ENCODE results near the gene WDR64.

The WDR64 gene

DNA sequence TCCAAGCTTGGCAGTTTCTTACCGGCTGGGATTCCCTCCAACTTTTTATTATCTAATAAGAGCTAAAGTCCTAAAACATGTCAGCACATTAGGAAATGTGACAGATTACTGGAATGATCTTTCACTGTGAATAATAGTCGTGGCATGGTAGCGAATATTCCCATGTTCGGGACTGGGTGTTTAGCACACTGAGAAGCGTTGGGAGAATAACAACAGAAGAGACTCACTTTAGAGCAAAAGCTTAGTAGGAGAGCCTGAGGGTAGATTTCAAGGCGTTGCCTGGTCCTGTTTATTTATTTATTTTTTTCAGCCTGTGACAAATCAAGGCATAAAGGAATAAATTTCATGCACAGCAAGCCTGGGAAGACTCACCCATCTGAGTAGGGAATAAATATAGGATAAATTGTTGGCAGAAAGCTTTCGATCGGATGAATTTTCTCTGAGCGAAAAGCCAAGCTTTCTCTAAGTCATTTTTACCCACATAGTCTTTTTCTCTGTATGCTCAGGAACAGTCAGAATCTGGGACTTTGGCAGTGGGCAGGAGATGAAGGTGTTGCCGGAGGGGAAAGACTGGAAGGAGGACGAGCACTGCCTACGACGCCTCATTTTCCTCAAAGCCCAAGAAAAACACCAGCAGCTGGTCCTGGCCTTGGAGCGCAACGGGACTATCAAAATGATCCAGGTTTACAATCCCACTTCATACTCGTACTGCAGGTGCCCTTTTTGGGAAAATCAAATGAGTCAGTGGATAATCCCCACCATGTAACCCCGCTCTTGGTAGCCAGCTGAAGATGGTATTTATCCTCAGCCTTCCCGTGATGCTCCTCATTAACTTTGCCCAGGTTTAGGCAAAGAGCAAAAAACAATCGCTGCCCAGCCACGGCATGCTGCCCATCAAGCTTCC lies 97.2 kb downstream of the WDR64 start:
- no peak for DNase-seq (ENCODE audit: low spot score in 2 of 2)
- no peaks in the 10 kb centered on the region for H3K4me1 Mint-ChIP-seq
- peaks cover 37% of the 10 kb centered on the region for H3K27me3 Mint-ChIP-seq
- no peak overlapping the region for H3K27ac Mint-ChIP-seq (ENCODE audit: low read depth)
- no peaks in the 10 kb centered on the region for H3K9me3 Mint-ChIP-seq
- H3K4me3 Mint-ChIP-seq = no peak overlapping the region
- no peaks in the 10 kb centered on the region for H3K36me3 Mint-ChIP-seq (ENCODE audit: insufficient read depth)
- no peak for ATAC-seq (replicated peaks; ENCODE audit: extremely low read depth, poor library complexity, severe bottlenecking)

DNA sequence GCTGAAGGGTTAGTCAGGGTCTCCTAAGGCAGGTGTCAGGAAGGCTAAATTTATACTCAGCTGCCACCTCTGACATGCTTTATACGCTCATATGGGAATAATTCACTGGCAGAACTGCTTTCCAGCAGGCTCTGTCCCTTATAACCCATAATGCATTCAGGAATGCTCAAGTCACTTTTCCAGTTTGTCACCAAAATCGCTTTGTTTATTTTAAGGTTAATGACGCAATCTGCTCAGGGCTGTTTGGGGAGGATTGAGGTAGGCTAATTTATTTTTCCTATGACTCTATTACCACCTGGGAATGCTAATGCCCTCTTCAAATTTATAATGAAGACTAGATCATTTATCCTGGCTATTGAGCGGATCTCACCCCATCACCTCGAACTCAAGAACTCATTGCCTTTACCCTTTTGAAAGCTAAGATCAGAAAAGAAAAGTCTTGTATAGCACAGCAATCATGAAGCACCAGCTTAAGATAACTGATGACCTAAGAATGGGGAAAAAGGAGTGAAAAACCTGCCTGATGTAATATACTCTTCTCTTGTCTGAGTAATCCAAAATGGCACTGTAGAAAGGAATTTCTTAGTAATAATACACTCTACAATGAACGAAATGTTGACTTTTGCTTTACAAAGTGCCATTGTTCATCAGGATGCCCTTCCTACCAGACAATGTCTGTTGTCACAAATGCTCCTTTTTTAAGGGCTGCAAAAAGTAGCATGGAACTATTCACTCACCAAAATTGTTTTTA lies 98.0 kb downstream of the WDR64 start:
- no peaks in the 10 kb centered on the region for H3K4me1 Mint-ChIP-seq
- no peak overlapping the region for H3K27ac Mint-ChIP-seq (ENCODE audit: low read depth)
- ATAC-seq (replicated peaks; ENCODE audit: extremely low read depth, poor library complexity, severe bottlenecking) (no peak), DNase-seq (ENCODE audit: low spot score in 2 of 2) (no peak)
- no peaks in the 10 kb centered on the region for H3K36me3 Mint-ChIP-seq (ENCODE audit: insufficient read depth)
- no peak overlapping the region for H3K4me3 Mint-ChIP-seq
- H3K27me3 Mint-ChIP-seq = peaks cover 37% of the 10 kb centered on the region
- H3K9me3 Mint-ChIP-seq = no peaks in the 10 kb centered on the region

DNA sequence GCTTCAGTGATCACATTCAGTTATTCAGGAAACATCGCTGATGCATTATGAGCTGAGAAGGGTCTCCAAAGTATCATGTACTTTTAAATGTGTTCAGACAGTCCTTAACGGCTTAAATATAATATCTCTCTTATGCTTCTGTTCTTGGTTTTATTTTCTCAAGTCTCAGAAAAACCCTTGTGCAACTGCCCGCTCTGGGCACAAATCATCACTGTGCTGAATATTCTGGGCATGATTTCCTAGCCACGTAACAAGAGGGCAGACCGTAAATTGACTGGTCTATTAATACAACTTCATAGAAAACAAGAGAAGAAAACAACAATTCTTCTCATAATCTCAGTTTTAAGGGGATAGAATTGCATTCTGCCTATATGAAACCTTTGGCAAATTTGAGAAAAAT lies 99.4 kb downstream of the WDR64 start:
- Mint-ChIP-seq H3K4me3 (no peak overlapping the region), H3K36me3 (ENCODE audit: insufficient read depth) (no peaks in the 10 kb centered on the region), H3K4me1 (no peaks in the 10 kb centered on the region), H3K9me3 (no peaks in the 10 kb centered on the region), H3K27me3 (peaks cover 28% of the 10 kb centered on the region), H3K27ac (ENCODE audit: low read depth) (no peak overlapping the region)
- ATAC-seq (replicated peaks; ENCODE audit: extremely low read depth, poor library complexity, severe bottlenecking) (no peak), DNase-seq (ENCODE audit: low spot score in 2 of 2) (no peak)

DNA sequence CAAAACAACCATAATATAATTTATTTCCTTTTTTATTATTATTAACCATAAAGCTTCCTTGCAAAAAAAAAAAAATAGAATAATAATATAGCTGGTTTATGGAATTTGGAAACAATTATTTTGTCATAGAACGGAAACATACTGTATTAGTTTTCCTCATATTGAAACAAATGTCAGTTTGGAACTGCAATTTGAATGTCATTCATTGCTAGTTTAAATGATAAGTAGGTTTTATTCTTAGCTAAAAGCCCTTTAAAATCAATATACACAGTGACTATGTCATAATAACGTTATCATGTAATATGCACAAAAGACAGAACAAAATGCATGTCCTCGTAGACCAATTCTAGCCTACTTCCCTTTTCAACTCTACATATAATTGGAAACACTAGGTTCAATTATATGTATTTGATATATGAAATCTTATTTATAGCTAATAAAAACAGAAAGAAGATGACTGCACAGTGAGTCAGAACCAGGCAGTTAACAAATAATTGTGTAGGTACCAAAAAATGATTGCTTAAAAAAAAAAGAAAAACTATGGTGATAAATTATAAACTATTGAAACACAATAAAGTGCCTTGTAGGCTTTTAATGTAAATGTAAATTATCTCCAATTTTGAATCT lies 110.7 kb downstream of the WDR64 start:
- no peak overlapping the region for H3K4me3 Mint-ChIP-seq

DNA sequence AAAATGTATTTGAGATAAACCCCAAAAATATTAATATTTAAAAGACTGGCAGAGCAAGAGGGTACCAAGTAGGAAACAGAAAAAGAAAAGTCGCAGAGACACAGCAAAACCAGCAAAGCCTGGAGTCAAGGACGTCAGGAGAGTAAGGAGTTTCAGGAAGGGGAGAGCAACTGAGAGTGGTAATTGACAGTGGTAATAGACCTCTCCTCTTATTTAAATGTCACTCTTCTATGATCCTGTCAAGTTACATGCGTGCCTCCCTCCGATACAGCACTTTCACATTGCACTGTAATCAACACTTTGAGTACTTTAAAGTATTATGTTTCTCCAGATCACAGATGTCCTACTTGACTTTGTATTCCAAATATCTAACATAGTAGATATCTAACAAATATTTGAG lies 113.3 kb downstream of the WDR64 start:
- no peak overlapping the region for H3K27ac Mint-ChIP-seq (ENCODE audit: low read depth)
- H3K36me3 Mint-ChIP-seq (ENCODE audit: insufficient read depth) = no peaks in the 10 kb centered on the region
- H3K27me3 Mint-ChIP-seq = peaks cover 28% of the 10 kb centered on the region
- H3K4me1 Mint-ChIP-seq = no peaks in the 10 kb centered on the region
- DNase-seq (ENCODE audit: low spot score in 2 of 2) (no peak), ATAC-seq (replicated peaks; ENCODE audit: extremely low read depth, poor library complexity, severe bottlenecking) (no peak)
- no peaks in the 10 kb centered on the region for H3K9me3 Mint-ChIP-seq
- H3K4me3 Mint-ChIP-seq = no peak overlapping the region

More for the DNA sequence above, 110.7 kb downstream of the WDR64 start:
- ATAC-seq (replicated peaks; ENCODE audit: extremely low read depth, poor library complexity, severe bottlenecking) (no peak), DNase-seq (ENCODE audit: low spot score in 2 of 2) (no peak)
- no peaks in the 10 kb centered on the region for H3K9me3 Mint-ChIP-seq
- H3K27me3 Mint-ChIP-seq = peaks cover 24% of the 10 kb centered on the region
- no peak overlapping the region for H3K27ac Mint-ChIP-seq (ENCODE audit: low read depth)
- H3K36me3 Mint-ChIP-seq (ENCODE audit: insufficient read depth) = no peaks in the 10 kb centered on the region
- H3K4me1 Mint-ChIP-seq = no peaks in the 10 kb centered on the region

DNA sequence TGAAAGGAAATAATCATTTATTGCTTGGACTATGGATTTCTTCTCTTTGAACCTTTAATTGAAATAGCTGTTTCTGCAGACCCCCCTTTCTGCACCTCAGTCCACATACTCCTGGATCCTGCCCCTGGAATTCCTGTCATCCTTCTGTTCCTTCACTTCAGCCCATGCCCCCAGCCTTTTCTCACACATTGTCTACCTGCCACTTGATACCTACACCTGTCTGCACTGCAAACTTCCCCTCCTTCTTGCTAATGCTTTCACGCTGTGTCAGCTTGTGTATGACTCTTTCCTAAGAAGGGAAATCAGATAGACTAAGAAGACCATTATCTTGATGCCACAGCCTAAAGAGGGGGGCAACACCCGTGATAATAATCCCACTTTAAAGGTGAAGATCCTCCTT lies 115.7 kb downstream of the WDR64 start:
- Mint-ChIP-seq H3K4me1 (no peaks in the 10 kb centered on the region), H3K4me3 (no peak overlapping the region), H3K27me3 (peaks cover 28% of the 10 kb centered on the region), H3K36me3 (ENCODE audit: insufficient read depth) (no peaks in the 10 kb centered on the region), H3K27ac (ENCODE audit: low read depth) (no peak overlapping the region), H3K9me3 (no peaks in the 10 kb centered on the region)
- DNase-seq (ENCODE audit: low spot score in 2 of 2) (no peak), ATAC-seq (replicated peaks; ENCODE audit: extremely low read depth, poor library complexity, severe bottlenecking) (no peak)

DNA sequence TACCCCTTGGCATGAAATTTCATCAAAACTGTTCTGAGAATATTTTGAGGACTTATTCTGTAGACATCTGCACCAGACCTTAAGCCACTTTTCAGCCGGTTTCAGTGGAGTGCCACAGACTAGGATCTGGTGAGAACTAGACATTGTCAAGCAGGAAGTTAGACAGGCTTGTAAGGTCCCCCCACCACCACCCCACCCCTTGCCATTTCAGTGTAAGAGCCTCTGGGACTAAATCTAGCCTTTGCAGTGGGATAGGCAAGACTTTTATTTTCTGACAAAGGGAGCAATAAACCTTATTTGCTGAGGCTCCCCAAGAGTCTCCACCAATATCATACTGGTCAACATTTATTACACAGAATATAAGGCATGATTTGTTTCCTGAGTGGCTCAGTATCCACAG lies 118.0 kb downstream of the WDR64 start:
- no peaks in the 10 kb centered on the region for H3K4me1 Mint-ChIP-seq
- H3K36me3 Mint-ChIP-seq (ENCODE audit: insufficient read depth) = no peaks in the 10 kb centered on the region
- DNase-seq (ENCODE audit: low spot score in 2 of 2) (no peak), ATAC-seq (replicated peaks; ENCODE audit: extremely low read depth, poor library complexity, severe bottlenecking) (peak; percentile 52)
- no peak overlapping the region for H3K27ac Mint-ChIP-seq (ENCODE audit: low read depth)
- H3K9me3 Mint-ChIP-seq = no peaks in the 10 kb centered on the region
- H3K27me3 Mint-ChIP-seq = peaks cover 28% of the 10 kb centered on the region
- no peak overlapping the region for H3K4me3 Mint-ChIP-seq

DNA sequence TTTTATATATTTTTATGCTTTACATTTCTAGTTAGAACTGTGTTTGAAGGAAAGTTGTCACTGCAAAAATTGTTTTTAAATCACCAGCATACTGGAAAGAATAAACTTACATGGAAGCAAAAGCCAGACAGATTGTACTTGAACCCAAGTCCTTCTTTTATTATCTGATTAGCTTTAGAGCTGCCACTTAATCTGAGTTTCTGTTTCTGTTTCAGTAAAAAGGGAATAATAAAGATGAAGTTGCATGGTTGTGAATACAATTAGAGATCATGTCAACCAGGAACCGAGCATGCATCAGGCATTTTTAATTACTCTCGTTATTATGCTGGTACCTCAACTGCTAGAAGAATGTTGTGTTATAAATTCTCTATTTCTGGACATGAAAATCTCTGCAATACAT lies 119.0 kb downstream of the WDR64 start:
- H3K4me3 Mint-ChIP-seq = no peak overlapping the region
- no peaks in the 10 kb centered on the region for H3K9me3 Mint-ChIP-seq
- no peak for ATAC-seq (replicated peaks; ENCODE audit: extremely low read depth, poor library complexity, severe bottlenecking)
- no peak overlapping the region for H3K27ac Mint-ChIP-seq (ENCODE audit: low read depth)
- no peak for DNase-seq (ENCODE audit: low spot score in 2 of 2)
- peaks cover 19% of the 10 kb centered on the region for H3K27me3 Mint-ChIP-seq
- H3K4me1 Mint-ChIP-seq = no peaks in the 10 kb centered on the region
- H3K36me3 Mint-ChIP-seq (ENCODE audit: insufficient read depth) = no peaks in the 10 kb centered on the region

DNA sequence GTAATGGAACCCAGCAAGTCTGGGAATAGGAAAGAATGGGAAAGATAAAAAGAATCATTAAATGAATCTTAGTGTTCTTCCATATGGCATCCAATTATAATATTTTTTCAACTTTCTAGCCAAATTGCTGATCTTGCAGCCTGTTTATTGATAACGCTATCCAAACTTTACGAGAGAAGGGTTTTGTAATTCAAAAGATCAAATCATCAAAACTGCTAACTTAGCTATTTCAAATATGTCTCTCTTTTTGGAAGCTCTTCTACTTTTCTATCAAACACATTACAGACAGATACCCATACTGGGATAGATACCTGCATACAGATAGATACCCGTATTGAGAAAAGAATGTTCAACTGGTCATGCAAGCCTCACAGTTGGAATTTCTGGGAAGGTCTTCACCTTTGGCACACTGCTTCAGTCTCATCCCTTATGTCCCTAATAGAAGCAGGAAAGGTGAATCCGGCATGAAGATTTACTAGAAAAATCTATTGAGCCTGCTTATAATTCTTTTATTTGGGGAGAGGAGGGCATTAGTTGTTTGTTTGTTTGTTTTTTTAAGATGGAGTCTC lies 120.9 kb downstream of the WDR64 start:
- H3K4me3 Mint-ChIP-seq = no peak overlapping the region
- no peak overlapping the region for H3K27ac Mint-ChIP-seq (ENCODE audit: low read depth)

DNA sequence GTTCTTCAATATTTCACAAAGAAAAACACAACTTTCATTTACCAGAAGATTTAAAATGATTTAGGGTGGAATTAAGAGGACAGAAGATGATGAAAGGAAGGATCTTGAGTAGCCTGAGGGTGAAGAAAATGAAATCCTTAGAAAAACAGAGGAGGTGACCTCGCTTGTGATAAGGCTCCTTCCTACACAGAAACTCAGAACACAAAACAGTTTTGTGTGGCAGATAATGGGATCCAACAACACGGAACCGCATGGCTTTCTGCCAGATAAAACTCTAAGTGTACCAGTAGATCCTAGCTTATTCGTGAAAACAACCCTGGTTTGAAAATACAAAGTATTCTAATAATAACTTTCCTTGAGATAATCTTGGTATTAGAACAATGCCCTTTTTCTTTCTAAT lies 121.9 kb downstream of the WDR64 start:
- Mint-ChIP-seq H3K27ac (ENCODE audit: low read depth) (no peak overlapping the region), H3K9me3 (no peaks in the 10 kb centered on the region), H3K36me3 (ENCODE audit: insufficient read depth) (no peaks in the 10 kb centered on the region), H3K27me3 (peaks cover 16% of the 10 kb centered on the region), H3K4me1 (no peaks in the 10 kb centered on the region), H3K4me3 (no peak overlapping the region)
- DNase-seq (ENCODE audit: low spot score in 2 of 2) (no peak), ATAC-seq (replicated peaks; ENCODE audit: extremely low read depth, poor library complexity, severe bottlenecking) (no peak)

More for the DNA sequence above, 120.9 kb downstream of the WDR64 start:
- DNase-seq (ENCODE audit: low spot score in 2 of 2) = no peak
- no peaks in the 10 kb centered on the region for H3K4me1 Mint-ChIP-seq
- no peaks in the 10 kb centered on the region for H3K9me3 Mint-ChIP-seq
- H3K27me3 Mint-ChIP-seq = peaks cover 8% of the 10 kb centered on the region
- no peaks in the 10 kb centered on the region for H3K36me3 Mint-ChIP-seq (ENCODE audit: insufficient read depth)
- ATAC-seq (replicated peaks; ENCODE audit: extremely low read depth, poor library complexity, severe bottlenecking) = no peak

DNA sequence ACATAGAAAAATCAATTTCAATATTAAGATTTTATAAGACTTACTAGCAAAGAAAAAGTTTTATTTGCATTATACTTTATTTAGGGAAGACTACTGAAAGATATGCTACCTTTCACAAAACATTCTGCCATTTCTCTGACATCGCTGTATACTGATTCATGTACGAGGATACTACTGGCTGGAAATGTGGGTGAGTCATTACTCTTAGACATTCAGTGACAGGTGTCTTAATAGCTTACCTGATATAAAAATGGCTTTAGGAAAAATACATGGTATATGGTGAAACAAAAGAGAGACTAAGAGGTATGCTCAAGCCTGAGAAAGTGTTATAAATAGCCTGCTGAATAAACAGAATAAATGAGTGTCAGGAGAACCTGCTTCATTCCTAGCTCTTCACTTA lies 122.9 kb downstream of the WDR64 start:
- Mint-ChIP-seq H3K4me3 (no peak overlapping the region), H3K27ac (ENCODE audit: low read depth) (no peak overlapping the region), H3K4me1 (no peaks in the 10 kb centered on the region), H3K9me3 (no peaks in the 10 kb centered on the region), H3K36me3 (ENCODE audit: insufficient read depth) (no peaks in the 10 kb centered on the region), H3K27me3 (peaks cover 26% of the 10 kb centered on the region)
- DNase-seq (ENCODE audit: low spot score in 2 of 2) = no peak
- no peak for ATAC-seq (replicated peaks; ENCODE audit: extremely low read depth, poor library complexity, severe bottlenecking)

DNA sequence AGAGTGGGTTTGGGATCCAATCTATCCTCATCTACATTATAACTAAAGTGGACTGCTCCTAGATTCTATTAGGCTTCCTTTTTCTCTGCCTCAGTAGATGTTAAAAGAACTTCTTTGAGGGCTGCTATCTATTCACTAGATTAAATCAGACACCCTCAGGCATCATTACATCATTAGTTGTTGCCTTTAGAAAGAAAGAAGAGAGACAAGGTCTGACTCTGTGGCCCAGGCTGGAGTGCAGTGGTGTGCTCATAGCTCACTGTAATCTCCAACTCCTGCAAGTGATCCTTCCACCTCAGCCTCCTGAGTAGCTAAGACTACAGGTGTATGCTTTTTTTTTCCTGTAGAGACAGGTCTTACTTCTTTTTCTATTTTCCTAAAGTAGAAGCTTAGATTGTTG lies 124.8 kb downstream of the WDR64 start:
- DNase-seq (ENCODE audit: low spot score in 2 of 2) (no peak), ATAC-seq (replicated peaks; ENCODE audit: extremely low read depth, poor library complexity, severe bottlenecking) (no peak)
- no peak overlapping the region for H3K27ac Mint-ChIP-seq (ENCODE audit: low read depth)
- peaks cover 38% of the 10 kb centered on the region for H3K27me3 Mint-ChIP-seq
- H3K4me1 Mint-ChIP-seq = no peaks in the 10 kb centered on the region
- H3K9me3 Mint-ChIP-seq = no peaks in the 10 kb centered on the region
- no peaks in the 10 kb centered on the region for H3K36me3 Mint-ChIP-seq (ENCODE audit: insufficient read depth)
- no peak overlapping the region for H3K4me3 Mint-ChIP-seq

Measured in central memory CD8-positive, alpha-beta T cell (primary cell).